ENCODE results near the gene NCKAP5L. TPM values are rescaled to one million over a fixed set of nuclear protein-coding genes. Genes with fewer than 3 reads are reported as not detected.

Gene NCKAP5L
- total RNA-seq, 2 donors from 2014 or later: 17.3 to 63.1 TPM

GRCh38 chr12:49867570-49868341 is 39.5 kb upstream of the NCKAP5L start:
- no peak overlapping the region for H3K4me3 ChIP-seq
- intact Hi-C loops (cut with DNase I): loop anchor here (5.0 kb wide), 2 partner anchors 100 to 195 kb away; no protein-coding TSS in a partner anchor
- H3K36me3 ChIP-seq: no peaks in the 10 kb centered on the region
- DNase-seq (ENCODE audit: low spot score): no peak
- H3K27me3 ChIP-seq (replicated peaks; ENCODE audit: insufficient read depth): no peaks in the 10 kb centered on the region
- H3K9me3 ChIP-seq: no peaks in the 10 kb centered on the region
- peak overlapping the region in 1 of 2 donors; percentile 22 for H3K27ac ChIP-seq
- peaks cover 8% of the 10 kb centered on the region for H3K4me1 ChIP-seq (replicated peaks)
- no peak for TF ChIP-seq POLR2AphosphoS5 (IDR thresholded peaks at IDR 0.05)
- no peak for TF ChIP-seq POLR2A (IDR thresholded peaks at IDR 0.05)
- no peak for TF ChIP-seq CTCF (IDR thresholded peaks at IDR 0.05)
- 36% methylated on average over 11 of the region's 11 CpGs for whole genome bisulfite sequencing

GRCh38 chr12:49866859-49867569 is 38.8 kb upstream of the NCKAP5L start:
- intact Hi-C loops (cut with DNase I): loop anchor here (5.0 kb wide), 2 partner anchors 100 to 195 kb away; no protein-coding TSS in a partner anchor

GRCh38 chr12:49865782-49866135 is 37.5 kb upstream of the NCKAP5L start:
- H3K4me1 ChIP-seq (replicated peaks): peaks cover 8% of the 10 kb centered on the region
- DNase-seq (ENCODE audit: low spot score): no peak
- intact Hi-C loops (cut with DNase I): loop anchor here (5.0 kb wide), 2 partner anchors 102 to 197 kb away; no protein-coding TSS in a partner anchor

More at GRCh38 chr12:49866859-49867569, 38.8 kb upstream of the NCKAP5L start:
- H3K9me3 ChIP-seq: no peaks in the 10 kb centered on the region
- no peaks in the 10 kb centered on the region for H3K27me3 ChIP-seq (replicated peaks; ENCODE audit: insufficient read depth)
- WGBS: 24% methylated on average over 19 of the region's 19 CpGs
- DNase-seq (ENCODE audit: low spot score): peak; percentile 72
- H3K36me3 ChIP-seq: no peaks in the 10 kb centered on the region
- TF ChIP-seq POLR2AphosphoS5 (IDR thresholded peaks at IDR 0.05): peak; percentile 64
- TF ChIP-seq CTCF (IDR thresholded peaks at IDR 0.05): peak; percentile 93 to 96 (median 95)
- TF ChIP-seq POLR2A (IDR thresholded peaks at IDR 0.05): no peak
- no peak overlapping the region for H3K27ac ChIP-seq
- H3K4me3 ChIP-seq: no peak overlapping the region
- peaks cover 8% of the 10 kb centered on the region for H3K4me1 ChIP-seq (replicated peaks)

GRCh38 chr12:49865109-49865781 is 37.0 kb upstream of the NCKAP5L start:
- WGBS: 91% methylated on average over 13 of the region's 13 CpGs
- Histone ChIP-seq H3K36me3 (no peaks in the 10 kb centered on the region), H3K27me3 (replicated peaks; ENCODE audit: insufficient read depth) (no peaks in the 10 kb centered on the region), H3K4me3 (no peak overlapping the region), H3K9me3 (no peaks in the 10 kb centered on the region), H3K27ac (no peak overlapping the region), H3K4me1 (replicated peaks) (peaks cover 8% of the 10 kb centered on the region)
- no peak for DNase-seq (ENCODE audit: low spot score)
- TF ChIP-seq POLR2A (IDR thresholded peaks at IDR 0.05): no peak
- TF ChIP-seq CTCF (IDR thresholded peaks at IDR 0.05): no peak
- no peak for TF ChIP-seq POLR2AphosphoS5 (IDR thresholded peaks at IDR 0.05)
- intact Hi-C loops (cut with DNase I): loop anchor here (5.0 kb wide), 2 partner anchors 102 to 197 kb away; no protein-coding TSS in a partner anchor

More at GRCh38 chr12:49865782-49866135, 37.5 kb upstream of the NCKAP5L start:
- no peak overlapping the region for H3K4me3 ChIP-seq
- H3K27ac ChIP-seq: no peak overlapping the region
- H3K9me3 ChIP-seq: no peaks in the 10 kb centered on the region
- WGBS: 80% methylated on average over 8 of the region's 8 CpGs
- H3K36me3 ChIP-seq: no peaks in the 10 kb centered on the region
- TF ChIP-seq POLR2AphosphoS5 (IDR thresholded peaks at IDR 0.05) (no peak), POLR2A (IDR thresholded peaks at IDR 0.05) (no peak), CTCF (IDR thresholded peaks at IDR 0.05) (no peak)
- H3K27me3 ChIP-seq (replicated peaks; ENCODE audit: insufficient read depth): no peaks in the 10 kb centered on the region

Data from prostate gland (tissue), 2 donors.